A172 (cell line): ENCODE results near the gene GMPS. TPM values are rescaled to one million over a fixed set of nuclear protein-coding genes. Genes with fewer than 3 reads are reported as not detected.
"Not testable (repeated sequence)": the region's sequence is repeated elsewhere in the genome, so short reads cannot be mapped to it uniquely, and the experiment has no call there.

ENCODE experiments used
- DNase-seq: peaks from one replicate; pipeline ENCODE4 v3.0.0-alpha.2; 2015; ENCODE audit warnings: low spot score
- total RNA-seq: library from RNA; depleted of rRNA; stranded (reverse); fragments of >200 nt; shearing (Covaris generic); gene quantifications from 2 replicates; pipeline ENCODE4 v1.2.3, GENCODE V29; 2014; rRNA removed

Gene GMPS
- total RNA-seq, result 155 and 171 TPM in 2 replicates

- DNase-seq, result peak; percentile 86
These were observed at the start of gene GMPS for GRCh38 chr3:155870133-155870944. Gene GMPS (plus strand): TSS chr3:155870650. CDS start chr3:155870871, 221 bp downstream.

- DNase-seq, result not testable (repeated sequence)
These were observed 41.9 kb upstream of the GMPS start for GRCh38 chr3:155828490-155829098.

- no peak for DNase-seq
These were observed 34.9 kb upstream of the GMPS start for GRCh38 chr3:155835341-155836071.

GRCh38 chr3:155843569-155843968 is 26.9 kb upstream of the GMPS start:
- DNase-seq, result no peak

- no peak for DNase-seq
These were observed 24.3 kb upstream of the GMPS start for GRCh38 chr3:155846119-155846518.

- DNase-seq, result no peak
These were observed 22.5 kb upstream of the GMPS start for GRCh38 chr3:155847993-155848392.

- DNase-seq, result not testable (repeated sequence)
These were observed 21.0 kb upstream of the GMPS start for GRCh38 chr3:155849404-155849803.

GRCh38 chr3:155852341-155852740 is 18.1 kb upstream of the GMPS start:
- no peak for DNase-seq

GRCh38 chr3:155853214-155854140 is 17.0 kb upstream of the GMPS start:
- no peak for DNase-seq

GRCh38 chr3:155854141-155854940 is 16.1 kb upstream of the GMPS start, which contains the start of gene SLC33A1:
Gene SLC33A1 (minus strand): TSS chr3:155854427. CDS start chr3:155853997, 430 bp downstream.
- peak; percentile 99 for DNase-seq

- no peak for DNase-seq
These were observed 10.6 kb upstream of the GMPS start for GRCh38 chr3:155859859-155860258.

GRCh38 chr3:155860424-155860823 is 10.0 kb upstream of the GMPS start:
- not testable (repeated sequence) for DNase-seq

- DNase-seq, result no peak
These were observed 8.8 kb upstream of the GMPS start for GRCh38 chr3:155861476-155862183.

GRCh38 chr3:155862290-155862982 is 8.0 kb upstream of the GMPS start:
- DNase-seq, result peak; percentile 97

- DNase-seq, result no peak
These were observed 7.2 kb upstream of the GMPS start for GRCh38 chr3:155863072-155863784.

GRCh38 chr3:155869691-155870090 is 759 bp upstream of the GMPS start:
- no peak for DNase-seq

- DNase-seq, result peak; percentile 47
These were observed 695 bp downstream of the GMPS start for GRCh38 chr3:155870945-155871745.

- DNase-seq, result no peak
These were observed 1.3 kb downstream of the GMPS start for GRCh38 chr3:155871746-155872158.
